Natural killer cell (primary cell): ENCODE results near the gene POU6F2. TPM values are rescaled to one million over a fixed set of nuclear protein-coding genes. Genes with fewer than 3 reads are reported as not detected.

Source experiments
- ATAC-seq, 3 donors: fragments of 150-1000 bp in 2 of 3; fragments of 200-7000 bp in 1 of 3; cut with Tn5 transposase; 1 replicate in 1 of 3; 2 replicates in 2 of 3; pipeline ENCODE4 v1.10.0; 2021; ENCODE audit warnings: mild to moderate bottlenecking in 2 of 3, moderate library complexity in 2 of 3
- DNase-seq, 2 donors: peaks; one replicate each; pipeline versions ENCODE4 v3.0.0 to v3.0.0-alpha.2; 2013 to 2021; ENCODE audit warnings: mixed read lengths in 1 of 2
- H3K27ac ChIP-seq: one replicate; pipeline ENCODE4 v1.5.1; 2013; ENCODE audit warnings: mild to moderate bottlenecking, low read length
- H3K27me3 ChIP-seq: one replicate; pipeline ENCODE4 v1.6.1; 2013; ENCODE audit warnings: low read length; ENCODE audit not compliant: control insufficient read depth, insufficient read depth
- H3K36me3 ChIP-seq: one replicate; pipeline ENCODE4 v1.6.1; 2013; ENCODE audit warnings: low read length; ENCODE audit not compliant: control insufficient read depth, insufficient read depth
- H3K4me1 ChIP-seq: one replicate; pipeline ENCODE4 v1.6.1; 2013; ENCODE audit warnings: low read length; ENCODE audit not compliant: control insufficient read depth, insufficient read depth
- H3K4me3 ChIP-seq: one replicate; pipeline ENCODE4 v1.5.1; 2013; ENCODE audit warnings: low read length
- H3K9me3 ChIP-seq: one replicate; pipeline ENCODE4 v1.6.1; 2013; ENCODE audit warnings: low read length; ENCODE audit not compliant: control insufficient read depth, insufficient read depth
- H3K27ac Mint-ChIP-seq, 2 donors: one replicate each; pipeline ENCODE4 v1.8.0; 2022; ENCODE audit warnings: mild to moderate bottlenecking in 2 of 2, mixed read lengths in 2 of 2, moderate library complexity in 1 of 2
- H3K27me3 Mint-ChIP-seq, 2 donors: one replicate each; pipeline ENCODE4 v1.8.0; 2022; ENCODE audit warnings: low read depth in 2 of 2, mixed read lengths in 2 of 2
- H3K36me3 Mint-ChIP-seq: one replicate; pipeline ENCODE4 v1.8.0; 2022; ENCODE audit warnings: mixed read lengths
- H3K4me1 Mint-ChIP-seq, 2 donors: one replicate each; pipeline ENCODE4 v1.8.0; 2022; ENCODE audit warnings: mixed read lengths in 2 of 2
- H3K4me3 Mint-ChIP-seq: one replicate; pipeline ENCODE4 v1.8.0; 2022; ENCODE audit warnings: mild to moderate bottlenecking, moderate library complexity, mixed read lengths
- H3K9me3 Mint-ChIP-seq, 2 donors: one replicate each; pipeline ENCODE4 v1.8.0; 2022; ENCODE audit warnings: mixed read lengths in 2 of 2
- WGBS: methylation state at CpG from one replicate; pipeline ENCODE4 v1.1.7; 2013; ENCODE audit warnings: missing lambda C conversion rate; ENCODE audit not compliant: insufficient coverage; 5-methylcytosine and 5-hydroxymethylcytosine counted together
- intact Hi-C: fragments of 100-400 bp; cut with micrococcal nuclease; formaldehyde crosslinking; loops from one replicate; pipeline ENCODE4 v1.14.2; 2022
- total RNA-seq, 4 donors: library from RNA; stranded (reverse); fragments of 120-200 nt in 1 of 4; gene quantifications; one replicate each; pipeline versions ENCODE4 v1.2.3 to v1.2.4, GENCODE V29; 2013 to 2022
- TF ChIP-seq, protein P1 (sequence below): fragments of 200-600 bp; IDR thresholded peaks from one replicate; pipeline ENCODE4 v1.8.0; 2022; ENCODE audit warnings: antibody characterized with exemption

POU6F2 gene
- total RNA-seq, 3 donors from 2014 or later (not counting 1 experiment from before 2014, with no cell fraction given): 0.28 to 0.29 TPM; not detected in 1

DNA sequence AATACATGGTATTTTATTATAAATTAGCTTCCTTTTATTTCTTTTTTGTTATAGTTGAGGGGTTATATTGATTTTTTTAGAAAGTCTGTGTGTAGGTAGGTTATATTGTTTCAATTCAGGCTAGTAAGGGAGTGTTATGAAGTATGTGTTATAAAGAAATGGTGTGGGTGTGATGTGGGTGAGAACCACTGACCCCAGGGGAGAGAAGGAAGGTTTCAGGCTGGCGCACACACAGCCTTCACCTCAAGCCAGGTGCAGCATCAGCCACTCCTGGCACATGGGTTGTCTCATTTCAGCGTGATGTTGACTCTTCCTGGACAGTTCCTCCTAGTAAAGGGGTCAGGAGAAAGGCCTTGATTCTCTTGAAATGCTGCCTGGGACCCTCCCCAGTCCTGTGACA, 291.3 kb downstream of the POU6F2 start:
- H3K4me1 ChIP-seq: no peaks in the 10 kb centered on the region
- 51% methylated on average over 2 of the region's 2 CpGs for WGBS
- H3K27ac ChIP-seq: no peak overlapping the region
- TF ChIP-seq, protein P1, sequence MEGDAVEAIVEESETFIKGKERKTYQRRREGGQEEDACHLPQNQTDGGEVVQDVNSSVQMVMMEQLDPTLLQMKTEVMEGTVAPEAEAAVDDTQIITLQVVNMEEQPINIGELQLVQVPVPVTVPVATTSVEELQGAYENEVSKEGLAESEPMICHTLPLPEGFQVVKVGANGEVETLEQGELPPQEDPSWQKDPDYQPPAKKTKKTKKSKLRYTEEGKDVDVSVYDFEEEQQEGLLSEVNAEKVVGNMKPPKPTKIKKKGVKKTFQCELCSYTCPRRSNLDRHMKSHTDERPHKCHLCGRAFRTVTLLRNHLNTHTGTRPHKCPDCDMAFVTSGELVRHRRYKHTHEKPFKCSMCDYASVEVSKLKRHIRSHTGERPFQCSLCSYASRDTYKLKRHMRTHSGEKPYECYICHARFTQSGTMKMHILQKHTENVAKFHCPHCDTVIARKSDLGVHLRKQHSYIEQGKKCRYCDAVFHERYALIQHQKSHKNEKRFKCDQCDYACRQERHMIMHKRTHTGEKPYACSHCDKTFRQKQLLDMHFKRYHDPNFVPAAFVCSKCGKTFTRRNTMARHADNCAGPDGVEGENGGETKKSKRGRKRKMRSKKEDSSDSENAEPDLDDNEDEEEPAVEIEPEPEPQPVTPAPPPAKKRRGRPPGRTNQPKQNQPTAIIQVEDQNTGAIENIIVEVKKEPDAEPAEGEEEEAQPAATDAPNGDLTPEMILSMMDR: no peak
- no peaks in the 10 kb centered on the region for H3K27me3 ChIP-seq
- no peaks in the 10 kb centered on the region for H3K36me3 Mint-ChIP-seq
- intact Hi-C loops: no loop called here
- peaks cover 16 to 22% of the 10 kb centered on the region in 2 donors for H3K27me3 Mint-ChIP-seq
- H3K4me3 Mint-ChIP-seq: no peak overlapping the region
- DNase-seq (no peak), ATAC-seq (no peak)
- H3K4me3 ChIP-seq: no peak overlapping the region
- peaks cover 0 to 2% of the 10 kb centered on the region in 2 donors for H3K9me3 Mint-ChIP-seq
- no peak overlapping the region for H3K27ac Mint-ChIP-seq
- H3K4me1 Mint-ChIP-seq: no peaks in the 10 kb centered on the region
- no peaks in the 10 kb centered on the region for H3K9me3 ChIP-seq
- no peaks in the 10 kb centered on the region for H3K36me3 ChIP-seq

DNA sequence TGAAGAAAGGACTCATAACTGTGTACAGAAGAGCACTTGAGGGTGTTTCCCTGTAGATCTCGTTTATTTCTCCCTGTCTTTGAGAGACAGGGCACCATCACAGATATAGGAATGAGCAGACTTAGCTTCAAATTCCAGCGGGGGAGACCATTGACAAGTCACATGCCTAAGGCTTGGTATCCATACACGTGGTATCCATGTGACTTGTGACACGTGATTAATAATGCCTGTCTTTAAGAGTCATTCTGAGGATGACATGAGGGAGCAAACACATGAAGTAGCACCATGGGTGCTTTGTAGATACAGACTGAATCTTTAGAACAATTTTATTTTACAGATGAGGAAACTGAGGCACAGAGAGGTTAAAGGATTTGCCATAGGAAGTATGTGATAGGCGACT, 292.3 kb downstream of the POU6F2 start:
- no peaks in the 10 kb centered on the region for H3K4me1 Mint-ChIP-seq
- no peak overlapping the region for H3K4me3 ChIP-seq
- H3K9me3 Mint-ChIP-seq: peaks cover 0 to 2% of the 10 kb centered on the region in 2 donors
- H3K27ac ChIP-seq: no peak overlapping the region
- H3K27me3 ChIP-seq: no peaks in the 10 kb centered on the region
- peaks cover 16 to 22% of the 10 kb centered on the region in 2 donors for H3K27me3 Mint-ChIP-seq
- 82% methylated on average over 5 of the region's 5 CpGs for WGBS
- no peaks in the 10 kb centered on the region for H3K36me3 ChIP-seq
- no peak for ATAC-seq
- no peaks in the 10 kb centered on the region for H3K9me3 ChIP-seq
- H3K4me1 ChIP-seq: no peaks in the 10 kb centered on the region
- intact Hi-C loops: no loop called here
- TF ChIP-seq, protein P1: no peak
- H3K4me3 Mint-ChIP-seq: no peak overlapping the region
- H3K36me3 Mint-ChIP-seq: no peaks in the 10 kb centered on the region
- no peak overlapping the region for H3K27ac Mint-ChIP-seq
- no peak for DNase-seq

DNA sequence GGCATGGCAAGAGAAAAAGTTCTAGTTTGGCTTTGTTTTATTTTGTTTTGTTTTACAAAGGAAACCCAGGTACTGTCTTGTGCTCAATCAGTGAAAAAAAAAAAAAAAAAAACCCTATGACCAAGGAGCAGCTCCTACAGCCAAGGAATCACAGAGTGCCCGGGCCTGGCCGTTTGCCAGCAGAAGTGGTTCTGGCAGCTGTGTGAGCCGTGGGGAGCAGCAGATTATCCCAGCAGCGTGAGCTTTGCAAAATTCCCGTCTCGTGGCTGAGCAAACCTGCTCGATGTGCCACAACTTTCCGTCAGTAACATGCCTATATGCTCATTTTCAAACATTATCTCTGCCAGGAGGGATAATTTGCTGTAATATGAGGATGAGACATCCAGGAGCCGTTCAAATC, 293.7 kb downstream of the POU6F2 start:
- ATAC-seq (no peak), DNase-seq (no peak)
- Histone ChIP-seq H3K4me1 (no peaks in the 10 kb centered on the region), H3K27ac (no peak overlapping the region), H3K27me3 (no peaks in the 10 kb centered on the region), H3K36me3 (no peaks in the 10 kb centered on the region), H3K4me3 (no peak overlapping the region), H3K9me3 (no peaks in the 10 kb centered on the region)
- intact Hi-C loops: no loop called here
- 82% methylated on average over 8 of the region's 9 CpGs for WGBS
- TF ChIP-seq, protein P1: no peak
- H3K4me3 Mint-ChIP-seq: no peak overlapping the region
- H3K27me3 Mint-ChIP-seq: peaks cover 16 to 22% of the 10 kb centered on the region in 2 donors
- H3K9me3 Mint-ChIP-seq: peaks cover 0 to 2% of the 10 kb centered on the region in 2 donors
- no peaks in the 10 kb centered on the region for H3K4me1 Mint-ChIP-seq
- H3K36me3 Mint-ChIP-seq: no peaks in the 10 kb centered on the region
- no peak overlapping the region for H3K27ac Mint-ChIP-seq

DNA sequence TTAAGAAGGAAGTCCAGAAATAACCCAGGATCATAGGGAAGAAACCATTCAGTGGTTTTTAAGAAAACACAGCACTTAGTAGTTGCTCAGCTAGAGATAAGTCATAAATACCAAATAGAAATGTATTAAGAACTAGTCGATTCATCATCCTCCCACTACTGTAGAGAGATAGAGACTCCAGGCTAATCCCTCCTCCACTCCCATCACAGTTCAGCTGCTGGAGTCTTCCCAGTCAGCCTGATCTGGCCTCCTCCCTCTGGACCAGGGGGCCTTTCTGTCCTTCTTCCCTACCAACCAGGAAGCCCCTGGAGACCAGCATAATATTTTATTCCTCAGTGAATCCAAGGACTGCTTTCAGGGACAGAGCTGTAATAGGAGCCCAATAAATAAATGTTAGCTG, 294.4 kb downstream of the POU6F2 start:
- H3K4me1 ChIP-seq: no peaks in the 10 kb centered on the region
- 100% methylated on average over 1 of the region's 1 CpG for WGBS
- H3K36me3 ChIP-seq: no peaks in the 10 kb centered on the region
- TF ChIP-seq, protein P1: no peak
- Mint-ChIP-seq H3K27ac (no peak overlapping the region), H3K4me1 (no peaks in the 10 kb centered on the region), H3K36me3 (no peaks in the 10 kb centered on the region), H3K4me3 (no peak overlapping the region), H3K27me3 (peaks cover 16 to 22% of the 10 kb centered on the region in 2 donors), H3K9me3 (peaks cover 0 to 2% of the 10 kb centered on the region in 2 donors)
- DNase-seq (no peak), ATAC-seq (no peak)
- H3K9me3 ChIP-seq: no peaks in the 10 kb centered on the region
- H3K4me3 ChIP-seq: no peak overlapping the region
- no peaks in the 10 kb centered on the region for H3K27me3 ChIP-seq
- no peak overlapping the region for H3K27ac ChIP-seq
- intact Hi-C loops: no loop called here
